IPS DF 19.7 (cell line): Measurements from ENCODE around the gene ZBTB14.

ENCODE experiments used
- DNase-seq: peaks from one replicate; pipeline ENCODE4 v3.0.0-alpha.2; 2013; ENCODE audit warnings: low read depth, low spot score

ZBTB14 gene, protein sequence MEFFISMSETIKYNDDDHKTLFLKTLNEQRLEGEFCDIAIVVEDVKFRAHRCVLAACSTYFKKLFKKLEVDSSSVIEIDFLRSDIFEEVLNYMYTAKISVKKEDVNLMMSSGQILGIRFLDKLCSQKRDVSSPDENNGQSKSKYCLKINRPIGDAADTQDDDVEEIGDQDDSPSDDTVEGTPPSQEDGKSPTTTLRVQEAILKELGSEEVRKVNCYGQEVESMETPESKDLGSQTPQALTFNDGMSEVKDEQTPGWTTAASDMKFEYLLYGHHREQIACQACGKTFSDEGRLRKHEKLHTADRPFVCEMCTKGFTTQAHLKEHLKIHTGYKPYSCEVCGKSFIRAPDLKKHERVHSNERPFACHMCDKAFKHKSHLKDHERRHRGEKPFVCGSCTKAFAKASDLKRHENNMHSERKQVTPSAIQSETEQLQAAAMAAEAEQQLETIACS

DNA sequence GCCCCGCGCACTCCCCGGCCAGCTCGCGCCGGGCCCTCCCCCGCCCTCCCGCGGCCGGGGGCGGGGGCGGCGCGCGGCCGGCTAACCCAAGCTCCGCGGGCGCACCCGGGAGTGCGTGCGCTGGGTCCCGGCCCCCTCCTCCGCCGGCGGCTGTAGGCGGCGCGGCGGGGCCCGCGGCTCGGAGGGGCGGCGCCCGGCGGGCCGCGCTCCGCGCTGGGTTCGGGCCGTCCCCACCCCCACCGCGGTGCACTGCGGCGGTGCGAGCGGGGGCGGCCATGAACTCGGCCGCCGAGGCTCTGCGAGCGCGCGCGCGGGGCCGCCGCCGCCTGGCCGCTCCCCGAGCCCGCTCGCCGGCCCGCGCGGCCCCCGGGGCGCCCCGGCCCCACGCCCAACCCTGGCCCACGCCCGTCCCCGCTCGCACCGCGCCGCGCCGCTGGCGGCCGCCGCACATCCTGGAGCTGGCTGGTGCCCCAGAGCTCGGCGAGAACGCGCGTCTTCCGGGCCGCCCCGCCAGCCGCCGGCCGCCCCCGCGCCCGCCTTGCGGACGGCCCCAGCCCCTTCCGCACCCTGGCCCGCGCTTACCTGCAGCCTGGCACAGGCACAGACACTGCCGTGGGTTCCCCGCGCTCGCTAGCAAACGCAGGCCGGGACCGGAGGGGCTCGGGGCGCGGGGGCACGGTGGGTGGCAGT is at the start of gene ZBTB14:
Gene ZBTB14 (minus strand): TSS at position 496 of the 690 bp plus-strand sequence. CDS start 2,480 bp downstream, outside the sequence.
- no peak for DNase-seq

DNA sequence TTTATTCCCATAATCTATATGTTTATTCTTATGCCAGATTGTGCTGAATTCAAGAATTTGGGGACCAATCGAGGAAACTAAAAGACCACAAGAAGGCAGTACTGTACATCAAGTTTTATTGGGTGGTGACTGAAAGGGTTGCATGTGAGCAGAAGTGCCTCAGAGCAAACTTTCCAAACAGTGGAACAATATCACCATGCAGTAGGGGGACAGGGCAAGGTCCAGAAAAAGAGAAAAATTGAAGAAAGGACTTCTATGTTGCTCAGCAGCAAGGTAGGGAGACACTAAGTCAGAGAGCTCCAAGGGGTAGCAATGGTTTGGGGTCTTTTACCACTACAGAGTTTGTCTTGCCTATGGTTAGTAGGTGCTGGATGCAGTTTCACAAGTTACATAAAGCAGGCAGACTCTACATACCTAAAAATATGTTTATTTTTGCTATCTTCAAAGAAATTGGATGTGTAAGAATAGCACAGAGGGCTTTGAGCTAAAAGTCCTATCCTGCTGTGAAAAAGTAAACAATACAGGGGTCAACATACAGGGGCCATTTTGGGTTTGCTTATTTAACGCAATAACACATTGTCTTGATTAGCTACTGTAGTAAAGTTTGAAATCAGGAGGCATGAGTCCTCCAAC is 43.8 kb upstream of the ZBTB14 start:
- DNase-seq = no peak

DNA sequence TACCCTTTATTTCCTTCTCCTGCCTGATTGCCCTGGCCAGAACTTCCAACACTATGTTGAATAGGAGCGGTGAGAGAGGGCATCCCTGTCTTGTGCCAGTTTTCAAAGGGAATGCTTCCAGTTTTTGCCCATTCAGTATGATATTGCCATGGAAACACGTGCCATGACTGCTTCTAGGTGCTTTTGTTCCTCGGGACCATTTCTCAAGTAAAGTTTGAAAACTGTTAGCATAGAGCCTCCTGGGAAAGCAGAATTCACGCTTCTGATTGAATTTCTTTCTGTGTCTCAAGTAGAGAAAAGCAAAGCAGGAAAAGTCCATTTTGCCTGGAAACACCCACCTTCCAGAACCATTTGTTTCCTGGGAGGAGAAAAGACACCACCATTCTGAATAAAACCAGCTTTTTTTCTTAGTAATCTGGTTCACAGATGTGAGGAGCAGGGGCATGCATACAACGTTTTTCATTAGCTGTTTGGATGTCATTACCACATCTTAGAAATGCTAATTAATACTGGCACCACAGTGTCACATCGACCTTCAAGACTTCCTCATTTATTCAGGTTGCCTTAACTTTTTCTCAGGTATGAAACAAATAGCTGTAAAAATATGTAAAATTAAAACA is 39.0 kb upstream of the ZBTB14 start:
- DNase-seq = no peak

DNA sequence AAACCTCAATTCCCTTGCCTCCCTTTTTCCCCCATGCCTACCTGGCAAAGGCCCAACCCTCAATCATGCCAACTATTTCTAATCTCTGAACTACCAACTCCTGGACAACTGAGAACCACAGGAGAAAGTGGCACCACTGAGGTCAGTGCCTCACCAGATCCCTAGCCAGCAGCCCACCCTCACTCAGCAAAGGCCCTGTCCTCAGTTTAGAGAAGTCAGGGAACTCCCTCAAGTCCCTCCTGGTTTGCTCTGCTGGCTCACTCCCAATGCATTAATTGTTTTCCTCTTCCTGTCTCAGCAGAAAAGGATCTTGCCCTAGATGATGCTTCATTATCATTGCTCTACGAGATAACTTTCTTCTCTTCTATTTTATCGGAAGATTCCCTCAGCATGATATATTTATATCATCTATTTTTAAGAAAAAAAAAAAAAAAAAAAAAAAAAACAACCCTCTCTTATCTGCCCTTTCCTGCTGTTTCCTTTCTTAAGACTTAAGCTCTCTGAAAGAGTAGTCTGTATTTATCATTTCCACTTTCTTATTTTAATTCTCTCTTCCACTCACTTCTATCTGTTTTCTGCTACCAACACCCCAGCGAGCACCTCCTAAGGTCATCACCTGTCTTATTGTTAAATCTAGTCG is 22.7 kb upstream of the ZBTB14 start:
- no peak for DNase-seq

DNA sequence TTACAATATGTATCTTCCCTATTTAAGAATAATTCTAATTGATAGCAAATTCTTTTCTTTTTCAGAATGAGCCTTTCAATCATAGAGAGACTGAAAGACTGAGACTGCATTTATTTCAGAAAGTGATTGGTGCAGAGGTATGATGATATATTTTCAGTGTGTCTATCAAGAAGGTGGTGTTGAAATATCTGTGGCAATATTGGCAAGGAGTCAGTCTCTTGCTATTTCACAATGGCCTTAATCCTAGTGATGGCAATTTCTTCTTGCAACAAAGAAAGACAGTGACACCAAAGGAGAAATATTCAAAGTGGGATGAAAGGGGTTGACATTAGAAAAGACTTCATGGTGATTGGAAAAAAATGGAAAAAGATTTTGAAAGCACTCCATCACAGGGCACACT is 21.7 kb upstream of the ZBTB14 start:
- DNase-seq = no peak

DNA sequence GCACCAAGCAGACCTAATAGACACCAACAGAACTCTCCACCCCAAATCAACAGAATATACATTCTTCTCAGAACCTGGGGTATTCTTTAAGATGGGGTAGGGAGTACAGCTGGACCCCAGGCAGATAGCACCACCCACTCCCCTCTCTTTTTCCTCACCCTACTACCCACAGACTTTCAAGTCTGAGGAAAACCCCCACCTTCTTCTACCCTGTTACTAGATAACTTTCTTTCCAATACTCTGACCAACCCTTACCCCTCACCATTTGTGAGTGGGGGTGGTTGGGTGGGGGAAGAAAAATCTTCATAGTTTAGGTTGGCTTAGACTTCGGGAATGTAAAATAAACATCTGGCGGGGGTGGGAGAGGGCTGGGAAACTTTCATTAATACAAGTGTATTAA is 20.3 kb upstream of the ZBTB14 start:
- no peak for DNase-seq

DNA sequence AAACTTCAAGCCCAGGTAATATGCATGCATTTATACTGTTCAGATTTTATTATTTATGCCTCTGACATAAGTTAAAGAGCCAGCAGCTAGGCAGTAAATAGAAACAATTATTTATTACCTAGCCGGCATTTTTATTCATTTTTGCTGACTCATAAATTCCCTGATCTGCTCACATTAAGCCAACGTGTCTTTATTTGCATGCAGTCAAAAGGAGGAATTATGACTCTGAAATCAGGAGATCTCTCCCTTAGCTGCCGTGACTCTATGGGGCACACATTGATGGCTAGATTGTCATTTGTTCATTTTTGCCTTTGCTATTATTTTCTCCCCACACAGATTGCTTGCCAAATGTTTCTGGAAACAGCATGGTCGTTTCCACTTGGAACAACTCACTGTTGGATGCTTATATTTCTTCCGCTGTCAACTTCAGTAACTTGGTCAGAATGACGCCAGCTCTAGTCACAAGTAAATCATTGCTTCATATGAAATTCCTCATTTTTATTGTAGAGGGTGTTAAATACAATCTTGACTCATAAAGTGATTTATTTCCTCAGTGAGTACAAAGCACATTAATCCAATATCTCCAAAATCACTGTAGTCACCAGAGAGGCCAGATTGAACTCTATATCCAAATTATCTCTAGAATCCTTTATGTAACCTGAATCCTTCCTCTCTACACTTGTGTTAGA is 15.9 kb upstream of the ZBTB14 start:
- DNase-seq = no peak

DNA sequence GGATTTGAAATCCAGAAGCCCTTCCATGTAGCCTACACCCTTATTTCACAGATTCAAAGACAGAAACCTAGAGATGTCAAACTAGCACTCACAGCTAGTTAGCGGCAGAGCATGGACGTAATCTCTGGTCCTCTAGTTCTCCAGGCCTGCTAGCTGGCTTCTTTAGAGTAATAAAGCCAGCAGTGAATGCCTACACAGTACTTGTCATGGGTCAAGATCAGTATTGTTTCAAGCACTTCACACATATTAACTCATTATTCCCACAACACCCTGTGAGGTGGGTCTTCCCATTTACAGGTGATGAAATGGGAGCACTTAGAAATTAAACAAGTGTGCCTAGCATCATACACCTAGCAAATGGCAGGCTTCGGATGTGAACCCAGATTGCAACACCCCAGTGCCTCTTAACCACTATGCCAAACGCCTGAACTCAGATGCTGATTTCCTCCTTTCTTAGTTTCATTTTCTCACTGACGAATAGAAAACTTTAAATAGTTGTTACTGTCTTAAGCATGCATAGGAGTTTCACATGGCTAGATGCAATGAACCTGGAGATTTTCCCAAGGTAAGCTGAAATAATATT is 14.5 kb upstream of the ZBTB14 start:
- no peak for DNase-seq

DNA sequence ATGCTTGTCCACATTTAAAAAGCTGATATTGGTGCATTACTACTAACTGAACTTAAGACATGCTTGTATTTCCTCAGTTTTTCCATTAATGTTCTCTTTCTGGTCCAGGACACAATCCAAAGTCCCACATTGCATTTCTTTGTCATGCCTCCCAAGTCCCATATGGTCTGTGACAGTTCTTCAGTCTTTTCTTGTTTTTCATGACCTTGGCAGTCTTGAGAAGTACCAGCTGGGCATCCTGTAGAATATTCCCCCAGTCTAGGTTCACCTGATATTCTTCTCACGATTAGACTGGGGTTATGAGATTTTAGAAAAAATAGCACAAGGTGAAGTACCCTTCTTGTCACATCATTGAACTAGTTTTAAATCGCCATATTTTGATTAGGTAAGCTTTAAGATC is 10.3 kb upstream of the ZBTB14 start:
- no peak for DNase-seq

DNA sequence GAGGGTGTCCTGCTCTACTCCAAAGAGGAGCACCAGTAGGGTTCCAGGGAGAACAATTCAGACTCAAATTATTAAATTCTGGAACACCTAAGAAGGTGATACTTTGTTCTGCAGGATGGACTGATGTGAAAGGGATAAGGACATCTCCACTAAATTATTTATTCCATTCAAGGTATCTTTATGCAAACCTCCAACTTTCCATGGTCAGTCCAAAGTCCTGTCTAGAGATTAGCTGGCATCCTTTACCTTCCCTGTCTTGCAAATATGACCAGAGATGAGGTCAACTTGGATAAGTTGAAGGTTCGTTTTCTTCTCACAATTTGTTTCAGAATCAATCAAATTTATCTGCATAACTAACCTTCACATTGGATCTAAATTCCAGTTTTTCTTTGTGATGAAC is 8.7 kb upstream of the ZBTB14 start:
- no peak for DNase-seq

DNA sequence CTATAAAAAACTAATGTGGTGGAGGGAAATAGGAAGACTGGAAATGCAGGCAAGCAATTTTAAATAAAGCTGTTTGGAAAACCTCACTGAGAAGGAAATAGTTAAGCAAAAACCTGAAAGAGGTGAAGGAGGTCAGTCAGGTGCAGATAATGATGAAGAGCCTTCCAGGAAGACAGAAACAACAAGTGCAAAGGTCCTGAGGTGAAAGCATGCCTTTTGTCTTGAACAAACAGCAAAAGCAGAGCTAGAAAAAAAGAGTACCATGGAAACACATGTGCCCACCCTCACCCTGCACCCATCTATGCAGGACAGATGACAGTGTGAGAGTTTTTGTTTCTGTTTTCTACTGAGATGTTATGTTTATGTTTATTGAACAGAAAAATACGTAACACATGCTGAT is 8.1 kb upstream of the ZBTB14 start:
- DNase-seq = no peak

DNA sequence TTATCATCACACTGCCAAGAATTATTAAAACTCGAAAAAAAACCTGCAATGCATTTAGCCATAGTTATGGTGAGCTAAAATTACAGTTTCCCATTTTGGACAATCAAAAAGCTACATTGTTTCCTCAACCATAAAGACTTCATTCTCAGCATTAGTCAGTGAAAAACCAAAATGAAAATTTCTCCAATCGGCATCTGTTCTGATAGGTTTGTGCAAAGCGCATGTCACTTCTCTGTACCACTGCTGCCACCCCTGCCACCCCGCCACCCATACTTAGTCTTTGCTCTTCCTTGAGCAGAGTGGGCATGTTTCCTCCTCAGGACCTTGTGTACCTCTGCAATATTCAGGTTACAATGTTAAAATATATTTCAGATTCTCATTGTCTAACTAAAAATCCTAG is 7.1 kb upstream of the ZBTB14 start:
- DNase-seq = no peak

DNA sequence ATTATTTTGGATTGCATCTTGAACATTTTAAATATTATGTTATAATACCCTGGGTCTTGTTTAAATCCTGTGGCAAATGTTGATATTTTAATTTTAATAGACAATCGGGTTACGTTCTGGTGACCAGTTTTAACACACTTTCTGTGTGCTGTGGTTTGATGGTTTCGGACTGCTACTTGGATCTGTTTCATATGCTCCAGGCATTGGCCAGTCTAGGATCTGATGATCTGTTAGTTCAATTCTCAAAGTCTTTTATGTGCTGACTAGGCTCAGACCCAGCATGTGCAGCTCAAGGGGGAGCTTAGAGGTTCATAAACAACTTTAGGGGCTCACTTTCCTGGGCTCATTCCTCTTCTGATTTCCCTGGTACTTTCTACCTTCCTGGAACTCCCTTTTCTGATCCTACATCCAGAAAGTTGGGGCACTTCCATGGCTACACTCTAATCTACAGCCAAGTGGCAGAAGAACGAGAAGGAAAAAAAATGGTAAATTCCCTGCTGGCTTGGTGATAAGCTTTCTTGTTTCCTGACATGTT is 5.0 kb upstream of the ZBTB14 start:
- no peak for DNase-seq

DNA sequence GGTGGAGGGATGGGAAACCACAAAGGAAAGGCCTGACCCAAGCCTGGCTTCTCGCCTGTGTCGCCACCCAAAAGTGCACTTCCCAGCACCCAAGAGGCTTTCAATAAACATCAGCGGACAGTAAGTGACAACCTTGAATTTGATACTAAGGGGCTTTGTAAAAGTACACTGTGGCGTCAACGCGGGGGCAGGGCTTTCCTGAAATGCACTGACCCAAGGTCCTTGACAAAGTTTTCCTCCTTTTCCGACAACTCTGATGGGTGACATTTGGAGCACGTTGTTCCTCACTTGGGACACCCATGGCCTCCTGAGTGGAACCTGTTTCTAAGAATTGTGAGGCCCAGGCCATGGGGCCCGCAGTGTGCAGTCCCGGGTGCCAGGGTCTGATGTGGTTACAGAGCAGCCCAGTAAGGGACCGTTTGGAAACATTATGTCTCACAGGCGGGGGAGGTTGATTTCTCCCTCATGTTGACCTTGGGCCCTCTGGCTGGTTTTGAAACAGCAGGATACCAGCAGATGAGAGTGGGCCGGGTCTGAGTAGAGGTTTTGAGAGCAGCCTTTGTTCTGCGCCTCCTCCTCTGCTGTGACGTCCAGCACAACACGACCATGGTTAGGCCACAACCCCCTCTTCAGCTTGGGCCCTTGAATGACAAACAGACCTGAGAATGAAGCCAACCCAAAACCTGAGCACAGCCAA is 2.8 kb upstream of the ZBTB14 start:
- no peak for DNase-seq

DNA sequence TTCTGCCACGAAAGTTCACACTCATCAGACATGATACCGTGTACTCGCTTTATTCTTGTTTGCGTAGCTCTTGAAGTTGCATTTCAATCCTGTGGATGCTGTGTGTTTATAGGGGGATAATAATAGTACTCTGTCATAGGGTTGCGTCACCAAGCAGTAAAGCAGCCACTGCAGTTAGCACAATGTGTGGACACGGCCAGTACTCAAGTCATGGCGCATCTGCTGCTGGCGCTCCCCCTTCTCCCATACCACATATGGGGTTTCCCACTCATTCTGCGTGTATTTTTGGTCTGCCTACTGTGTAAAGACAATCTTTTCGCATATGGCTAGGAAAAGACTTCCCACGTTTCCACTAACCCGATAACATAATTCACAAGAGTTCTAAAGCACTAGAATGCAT is 2.1 kb upstream of the ZBTB14 start:
- DNase-seq = no peak

DNA sequence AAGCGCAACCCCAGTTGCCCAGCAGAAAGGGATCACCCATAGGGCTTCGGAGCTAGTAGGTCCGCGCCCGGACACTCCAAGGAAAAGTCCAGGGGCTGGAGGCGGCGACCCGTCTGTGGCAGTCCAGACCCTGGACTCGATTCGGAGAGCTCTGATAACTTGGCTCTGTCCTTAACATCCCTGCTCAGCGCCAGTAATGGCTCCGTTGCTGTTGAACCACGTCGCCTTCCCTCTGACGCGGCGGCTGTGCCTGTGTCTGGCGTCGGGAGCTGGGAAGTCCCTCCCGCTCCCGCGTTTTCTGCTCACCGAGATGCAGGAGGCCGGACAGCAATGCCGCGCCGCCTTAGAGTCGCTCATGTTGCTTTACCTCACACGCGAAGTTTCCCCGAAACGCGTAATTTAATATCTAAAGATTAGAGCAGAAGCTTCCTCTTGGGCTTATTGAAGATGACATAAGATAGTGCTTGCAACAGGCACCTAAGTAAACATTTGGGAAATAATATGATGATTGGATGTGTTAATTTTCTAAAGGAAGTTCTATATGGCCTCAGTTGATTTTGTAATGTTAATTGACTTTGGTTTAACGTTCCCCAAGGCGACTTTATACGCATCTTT is 1.3 kb upstream of the ZBTB14 start:
- DNase-seq = peak; percentile 67

DNA sequence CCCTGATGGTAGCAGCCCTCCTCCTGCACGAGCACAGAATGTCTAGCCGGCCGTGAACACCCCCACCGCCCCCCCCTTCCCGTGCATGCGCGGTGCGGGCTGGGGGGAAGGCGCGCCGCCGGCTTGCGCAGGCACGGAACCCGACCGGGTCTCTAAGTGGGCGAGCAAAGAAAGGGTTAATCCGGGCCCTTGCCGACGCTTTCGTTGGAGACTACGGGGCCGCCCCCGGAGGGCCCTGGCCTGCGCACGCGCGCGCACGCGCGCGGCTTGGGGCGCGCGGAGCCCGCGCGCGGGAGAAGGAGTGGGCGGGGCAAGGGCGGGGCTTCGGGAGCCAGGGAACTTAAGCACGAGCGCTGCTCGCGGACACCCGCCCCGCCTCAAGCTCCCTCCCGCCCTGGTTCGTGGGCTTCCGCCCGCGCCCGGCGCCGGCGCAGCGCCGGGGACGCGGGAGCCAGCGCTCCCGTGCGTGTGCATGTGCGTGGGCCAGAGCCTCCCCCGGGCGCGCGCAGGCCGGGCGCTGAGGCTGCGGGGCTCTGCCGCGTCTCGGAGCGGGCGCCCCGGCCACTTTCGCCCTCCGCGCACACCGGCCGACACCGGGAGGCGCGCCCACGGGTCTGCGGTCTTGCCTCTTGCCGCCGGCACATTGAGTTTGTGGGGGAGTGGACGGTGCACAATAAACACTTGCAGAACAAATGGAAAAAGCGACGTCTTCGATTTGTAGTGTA is 617 bp upstream of the ZBTB14 start:
- peak; percentile 67 for DNase-seq

DNA sequence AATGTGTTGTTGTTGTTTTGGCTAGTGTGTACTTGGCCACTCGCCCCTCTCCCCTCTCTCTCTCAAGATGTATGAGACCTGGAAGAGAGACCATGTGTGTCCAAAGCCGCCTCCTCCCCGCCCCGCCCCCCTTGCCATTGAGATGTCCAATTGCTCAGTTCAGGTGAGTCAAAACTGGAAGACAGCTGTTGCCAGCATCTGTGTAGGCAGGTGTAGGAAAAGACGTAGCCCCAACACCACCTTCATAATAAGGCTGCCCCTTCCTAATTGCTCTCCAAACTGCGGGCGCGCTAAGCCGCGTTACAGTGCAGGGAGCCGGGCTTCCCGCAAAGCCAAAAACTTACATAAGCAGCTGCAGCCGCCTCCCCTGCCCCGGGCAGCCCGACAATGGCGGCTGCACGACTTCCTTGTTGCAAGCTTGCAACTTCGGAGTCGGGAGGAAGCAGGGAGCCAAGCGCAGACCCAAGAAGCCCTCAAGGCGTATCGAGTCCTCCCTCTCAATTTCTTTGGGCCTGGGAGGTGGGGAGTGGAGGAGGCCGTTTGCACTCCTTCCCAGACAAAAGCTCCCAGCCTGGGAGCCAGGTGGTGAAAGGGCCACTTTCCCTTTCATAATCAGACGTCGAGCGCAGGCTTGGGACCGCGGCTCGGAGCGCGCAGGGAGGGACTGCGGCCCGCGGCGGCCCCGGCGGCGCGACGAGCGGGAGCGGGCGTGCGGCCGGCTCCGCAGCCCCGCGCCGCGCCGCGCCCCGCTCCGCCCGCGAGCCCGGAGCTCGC is 882 bp downstream of the ZBTB14 start:
- DNase-seq = no peak
